ENCODE results near the gene FOXL3.

DNA sequence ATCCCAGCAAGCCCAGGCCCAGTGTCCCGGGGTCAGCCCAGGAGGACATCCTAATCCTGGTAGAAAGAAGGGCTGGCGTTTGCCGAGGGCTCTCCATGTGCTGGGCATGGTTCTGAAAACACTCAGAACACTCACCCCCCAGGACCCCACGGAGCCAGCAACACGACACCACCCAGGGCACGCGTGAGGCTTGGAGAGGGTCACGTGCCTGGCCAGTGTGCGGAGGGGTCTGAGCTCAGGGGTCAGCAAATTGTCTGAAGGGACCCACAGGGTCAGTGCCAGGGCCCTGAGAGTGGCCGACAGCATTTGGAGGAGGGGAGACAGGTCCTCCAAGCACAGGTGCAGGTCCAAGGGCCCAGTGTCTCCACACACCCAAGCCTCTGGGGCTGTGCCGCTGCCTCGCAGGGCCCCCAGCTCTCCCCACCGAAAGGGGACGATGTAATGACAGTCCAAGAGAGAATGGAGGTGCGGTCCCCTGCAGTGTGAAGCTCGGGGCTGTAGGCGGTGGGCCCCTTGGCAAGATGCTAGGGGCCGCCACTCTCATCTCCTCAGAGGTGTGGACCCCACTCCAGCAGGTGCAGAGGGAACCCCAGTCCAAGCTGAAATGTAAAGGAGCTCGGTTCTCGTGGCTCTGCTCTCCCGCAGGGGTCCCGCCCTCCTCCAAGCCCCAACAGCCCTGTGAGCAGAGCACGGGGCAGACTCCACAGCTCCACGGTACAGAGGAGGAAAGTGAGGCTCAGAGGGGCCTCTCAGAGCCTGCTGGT lies 7.8 kb downstream of the FOXL3 start:
- TF ChIP-seq, protein P1, sequence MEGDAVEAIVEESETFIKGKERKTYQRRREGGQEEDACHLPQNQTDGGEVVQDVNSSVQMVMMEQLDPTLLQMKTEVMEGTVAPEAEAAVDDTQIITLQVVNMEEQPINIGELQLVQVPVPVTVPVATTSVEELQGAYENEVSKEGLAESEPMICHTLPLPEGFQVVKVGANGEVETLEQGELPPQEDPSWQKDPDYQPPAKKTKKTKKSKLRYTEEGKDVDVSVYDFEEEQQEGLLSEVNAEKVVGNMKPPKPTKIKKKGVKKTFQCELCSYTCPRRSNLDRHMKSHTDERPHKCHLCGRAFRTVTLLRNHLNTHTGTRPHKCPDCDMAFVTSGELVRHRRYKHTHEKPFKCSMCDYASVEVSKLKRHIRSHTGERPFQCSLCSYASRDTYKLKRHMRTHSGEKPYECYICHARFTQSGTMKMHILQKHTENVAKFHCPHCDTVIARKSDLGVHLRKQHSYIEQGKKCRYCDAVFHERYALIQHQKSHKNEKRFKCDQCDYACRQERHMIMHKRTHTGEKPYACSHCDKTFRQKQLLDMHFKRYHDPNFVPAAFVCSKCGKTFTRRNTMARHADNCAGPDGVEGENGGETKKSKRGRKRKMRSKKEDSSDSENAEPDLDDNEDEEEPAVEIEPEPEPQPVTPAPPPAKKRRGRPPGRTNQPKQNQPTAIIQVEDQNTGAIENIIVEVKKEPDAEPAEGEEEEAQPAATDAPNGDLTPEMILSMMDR (conservative IDR thresholded peaks at IDR 0.05): no peak
- no peak for TF ChIP-seq EZH2 (IDR thresholded peaks at IDR 0.05; ENCODE audit: low read depth)

Data from PC-9 (cell line).